ENCODE results near the gene KCNJ10. TPM values are rescaled to one million over a fixed set of nuclear protein-coding genes. Genes with fewer than 3 reads are reported as not detected.

KCNJ10 gene
- total RNA-seq, 1 donor from 2014 or later: 0.12 TPM

DNA sequence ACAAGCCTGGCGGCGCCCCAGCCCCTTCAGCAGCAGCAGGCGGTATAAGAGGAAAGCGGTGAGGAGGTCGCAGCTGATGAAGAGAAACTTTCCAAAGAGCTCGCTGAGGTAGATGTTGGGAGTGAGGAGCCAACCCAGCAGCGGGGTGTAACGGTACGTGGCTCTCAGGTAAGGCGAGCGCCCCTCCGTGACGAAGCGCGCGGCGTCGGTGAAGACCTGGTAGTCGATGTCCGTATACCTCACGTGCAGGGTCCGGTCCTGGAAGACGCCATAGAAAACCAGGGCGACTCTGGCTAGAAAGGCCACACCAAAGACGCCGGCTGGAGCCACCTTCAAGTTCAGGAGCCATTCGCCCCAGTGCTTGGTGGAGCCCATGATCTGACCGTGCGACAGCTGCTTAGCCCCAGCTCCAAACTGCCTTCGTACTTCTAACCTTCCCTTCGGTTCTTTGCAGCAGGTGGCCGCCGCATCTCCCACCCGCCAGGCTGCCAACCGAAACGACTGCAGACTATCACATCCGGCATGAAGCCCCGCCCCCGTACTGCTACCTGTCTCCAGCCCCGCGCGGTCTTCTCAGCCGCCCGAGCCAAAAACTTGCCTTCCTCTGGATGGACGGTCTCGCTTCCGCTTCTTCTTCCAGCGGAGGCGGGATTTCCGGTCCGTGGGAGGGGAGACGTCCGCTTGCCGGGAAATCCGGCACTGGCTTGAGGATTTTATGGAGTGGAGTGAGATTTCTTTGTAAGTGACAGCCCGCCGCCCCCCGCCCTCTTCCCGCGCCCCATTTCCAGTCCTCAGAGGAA is 38.4 kb downstream of the KCNJ10 start, which contains the start of gene PIGM:
PIGM (minus strand) TSS at position 626 of the 800 bp plus-strand sequence; CDS start at position 375, 251 bp downstream.
- H3K27ac Mint-ChIP-seq: peak within 1 kb of the TSS; percentile 96
- TF ChIP-seq, protein P1, sequence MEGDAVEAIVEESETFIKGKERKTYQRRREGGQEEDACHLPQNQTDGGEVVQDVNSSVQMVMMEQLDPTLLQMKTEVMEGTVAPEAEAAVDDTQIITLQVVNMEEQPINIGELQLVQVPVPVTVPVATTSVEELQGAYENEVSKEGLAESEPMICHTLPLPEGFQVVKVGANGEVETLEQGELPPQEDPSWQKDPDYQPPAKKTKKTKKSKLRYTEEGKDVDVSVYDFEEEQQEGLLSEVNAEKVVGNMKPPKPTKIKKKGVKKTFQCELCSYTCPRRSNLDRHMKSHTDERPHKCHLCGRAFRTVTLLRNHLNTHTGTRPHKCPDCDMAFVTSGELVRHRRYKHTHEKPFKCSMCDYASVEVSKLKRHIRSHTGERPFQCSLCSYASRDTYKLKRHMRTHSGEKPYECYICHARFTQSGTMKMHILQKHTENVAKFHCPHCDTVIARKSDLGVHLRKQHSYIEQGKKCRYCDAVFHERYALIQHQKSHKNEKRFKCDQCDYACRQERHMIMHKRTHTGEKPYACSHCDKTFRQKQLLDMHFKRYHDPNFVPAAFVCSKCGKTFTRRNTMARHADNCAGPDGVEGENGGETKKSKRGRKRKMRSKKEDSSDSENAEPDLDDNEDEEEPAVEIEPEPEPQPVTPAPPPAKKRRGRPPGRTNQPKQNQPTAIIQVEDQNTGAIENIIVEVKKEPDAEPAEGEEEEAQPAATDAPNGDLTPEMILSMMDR (IDR thresholded peaks at IDR 0.05; ENCODE audit: unreplicated experiment): no peak
- H3K27me3 Mint-ChIP-seq: peaks cover 18% of the 10 kb centered on the region
- no peaks in the 10 kb centered on the region for H3K9me3 Mint-ChIP-seq (ENCODE audit: low read depth)
- H3K36me3 Mint-ChIP-seq (ENCODE audit: insufficient read depth): no peaks in the 10 kb centered on the region
- peaks cover 14% of the 10 kb centered on the region for H3K4me1 Mint-ChIP-seq (ENCODE audit: low read depth)
- peak; percentile 87 for DNase-seq (ENCODE audit: low spot score, unreplicated experiment)
- peak within 1 kb of the TSS; percentile 89 for H3K4me3 Mint-ChIP-seq (ENCODE audit: low read depth)

DNA sequence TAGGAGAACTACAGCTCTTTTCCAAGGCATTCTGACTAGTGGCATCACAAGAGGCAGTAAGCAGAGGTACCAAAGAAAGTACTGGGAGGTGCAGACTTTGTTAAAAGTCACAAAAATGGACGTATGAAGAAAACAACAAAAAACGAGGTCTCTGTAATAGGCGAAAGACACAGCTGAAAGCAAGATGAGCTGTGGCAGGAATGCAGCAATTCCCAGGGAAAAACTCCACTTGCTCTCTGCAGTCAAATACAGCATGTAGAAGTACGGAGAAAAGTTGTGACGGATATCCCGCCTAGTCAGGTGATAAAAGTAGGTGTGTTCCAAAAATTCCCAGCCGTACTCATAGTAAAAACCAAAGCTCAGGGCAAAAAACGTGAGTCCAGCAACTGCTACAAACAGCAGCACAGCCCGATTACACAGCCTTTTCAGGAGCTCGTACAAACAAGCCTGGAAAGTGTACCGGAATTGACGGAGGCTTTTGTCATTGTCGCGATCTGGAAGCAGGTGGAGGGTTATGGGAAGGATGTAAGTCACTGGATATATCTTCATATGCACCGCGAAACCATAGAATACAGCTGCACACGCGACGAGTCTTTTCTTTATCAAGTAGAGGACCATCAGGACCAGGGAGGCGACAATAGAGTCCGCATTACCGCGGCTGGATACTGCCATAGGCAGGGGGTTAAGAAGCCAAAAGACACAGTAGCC is 39.1 kb downstream of the KCNJ10 start:
- DNase-seq (ENCODE audit: low spot score, unreplicated experiment): no peak
- Mint-ChIP-seq H3K36me3 (ENCODE audit: insufficient read depth) (no peaks in the 10 kb centered on the region), H3K27me3 (peaks cover 17% of the 10 kb centered on the region), H3K4me3 (ENCODE audit: low read depth) (peak overlapping the region; percentile 89), H3K9me3 (ENCODE audit: low read depth) (no peaks in the 10 kb centered on the region), H3K27ac (peak overlapping the region; percentile 96), H3K4me1 (ENCODE audit: low read depth) (peaks cover 14% of the 10 kb centered on the region)
- TF ChIP-seq, protein P1 (IDR thresholded peaks at IDR 0.05; ENCODE audit: unreplicated experiment): no peak

DNA sequence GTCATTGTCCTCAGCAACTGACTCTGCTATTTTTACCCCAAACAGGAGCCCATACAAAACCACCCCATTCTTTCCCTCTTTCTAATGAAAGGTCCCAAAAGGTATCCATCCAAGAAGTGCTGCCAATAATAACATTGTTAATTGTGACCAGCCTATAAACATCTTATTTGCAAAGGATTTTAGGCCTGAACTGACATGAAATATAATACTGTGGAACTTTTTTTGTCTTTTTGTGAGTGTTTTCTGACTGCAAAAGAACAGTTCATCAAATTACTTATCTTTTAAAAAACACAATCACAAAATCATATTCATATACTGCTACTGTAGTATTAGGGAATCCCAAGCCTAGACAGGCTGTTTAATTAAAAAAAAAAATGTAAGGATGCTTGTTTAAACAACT is 41.5 kb downstream of the KCNJ10 start:
- TF ChIP-seq, protein P1 (IDR thresholded peaks at IDR 0.05; ENCODE audit: unreplicated experiment): no peak
- Mint-ChIP-seq H3K27ac (no peak overlapping the region), H3K4me3 (ENCODE audit: low read depth) (no peak overlapping the region), H3K4me1 (ENCODE audit: low read depth) (peaks cover 16% of the 10 kb centered on the region), H3K36me3 (ENCODE audit: insufficient read depth) (no peaks in the 10 kb centered on the region), H3K9me3 (ENCODE audit: low read depth) (no peaks in the 10 kb centered on the region), H3K27me3 (peaks cover 4% of the 10 kb centered on the region)
- DNase-seq (ENCODE audit: low spot score, unreplicated experiment): no peak

DNA sequence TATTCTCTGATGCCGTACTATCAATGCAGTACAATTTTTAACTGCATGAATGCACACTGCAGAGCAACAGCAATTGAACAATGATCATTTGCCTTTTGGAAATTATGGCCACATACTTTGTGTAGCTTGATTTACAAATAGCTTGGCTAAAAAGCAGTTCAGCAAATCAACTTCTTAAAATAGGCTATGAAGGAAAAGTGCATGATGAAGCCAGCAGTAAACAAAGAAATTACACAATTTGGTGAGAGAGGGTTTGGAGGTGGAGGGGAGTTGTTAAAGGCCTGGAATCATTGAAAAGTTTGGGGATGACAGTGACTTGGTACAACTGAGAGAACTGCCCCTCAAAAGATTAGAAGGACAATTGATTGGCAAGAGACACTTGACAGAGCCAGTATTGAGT is 44.6 kb downstream of the KCNJ10 start:
- H3K4me1 Mint-ChIP-seq (ENCODE audit: low read depth): peaks cover 3% of the 10 kb centered on the region
- H3K4me3 Mint-ChIP-seq (ENCODE audit: low read depth): no peak overlapping the region
- H3K27ac Mint-ChIP-seq: no peak overlapping the region
- H3K27me3 Mint-ChIP-seq: peaks cover 10% of the 10 kb centered on the region
- no peaks in the 10 kb centered on the region for H3K36me3 Mint-ChIP-seq (ENCODE audit: insufficient read depth)
- no peak for DNase-seq (ENCODE audit: low spot score, unreplicated experiment)
- no peaks in the 10 kb centered on the region for H3K9me3 Mint-ChIP-seq (ENCODE audit: low read depth)
- TF ChIP-seq, protein P1 (IDR thresholded peaks at IDR 0.05; ENCODE audit: unreplicated experiment): no peak

DNA sequence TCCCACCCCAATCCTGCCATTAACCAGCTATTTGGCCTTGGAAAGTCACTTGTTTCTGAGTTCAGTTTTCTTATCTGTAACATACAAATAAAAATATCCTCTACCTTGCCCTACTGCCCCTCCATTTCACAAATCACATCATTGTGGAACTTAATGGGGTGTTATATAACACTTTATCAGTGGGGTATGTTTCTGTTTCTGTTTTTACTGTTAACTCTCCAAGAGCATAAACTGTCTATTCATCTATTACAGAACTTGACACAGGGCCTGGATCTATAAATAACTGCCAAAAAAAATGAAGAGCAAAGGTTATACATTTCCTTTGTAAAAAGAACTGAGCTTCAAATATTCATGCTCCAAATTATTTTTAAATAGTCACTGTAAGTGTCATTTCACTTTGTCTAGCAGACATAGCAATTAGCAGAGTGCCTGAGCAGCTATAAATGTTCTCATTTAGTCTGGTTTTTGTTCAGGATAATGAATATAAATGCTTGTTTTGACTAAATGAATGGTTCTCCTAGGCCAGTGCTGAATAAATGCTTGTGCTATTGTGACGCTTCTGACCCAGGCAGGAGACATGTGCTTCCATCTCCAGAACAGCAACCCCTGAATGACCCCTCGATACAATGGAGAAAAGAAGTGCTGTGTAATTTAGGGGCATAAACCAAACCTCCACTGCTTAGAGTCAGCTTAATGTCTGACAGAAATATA is 45.6 kb downstream of the KCNJ10 start:
- TF ChIP-seq, protein P1 (IDR thresholded peaks at IDR 0.05; ENCODE audit: unreplicated experiment): no peak
- no peak overlapping the region for H3K27ac Mint-ChIP-seq
- DNase-seq (ENCODE audit: low spot score, unreplicated experiment): no peak
- H3K9me3 Mint-ChIP-seq (ENCODE audit: low read depth): no peaks in the 10 kb centered on the region
- no peaks in the 10 kb centered on the region for H3K36me3 Mint-ChIP-seq (ENCODE audit: insufficient read depth)
- H3K27me3 Mint-ChIP-seq: peaks cover 10% of the 10 kb centered on the region
- peaks cover 2% of the 10 kb centered on the region for H3K4me1 Mint-ChIP-seq (ENCODE audit: low read depth)
- no peak overlapping the region for H3K4me3 Mint-ChIP-seq (ENCODE audit: low read depth)
